AG10803 (cell line): ENCODE data around the gene POU2F2.

ENCODE experiments used
- DNase-seq: peaks from one replicate; pipeline ENCODE4 v3.0.0; 2010; ENCODE audit warnings: low read depth
- H3K4me3 ChIP-seq: 2 replicates; pipeline ENCODE4 v1.5.1; 2011; ENCODE audit warnings: mild to moderate bottlenecking, low read length, control low read depth
- CTCF ChIP-seq: conservative IDR thresholded peaks from 2 replicates; pipeline ENCODE4 v1.5.1; 2011; ENCODE audit warnings: mild to moderate bottlenecking, low read length, control low read depth, inconsistent platforms

Gene POU2F2

GRCh38 chr19:42093505-42093904, 38.7 kb downstream of the POU2F2 start:
- no peak for TF ChIP-seq CTCF
- no peak overlapping the region for H3K4me3 ChIP-seq
- no peak for DNase-seq

- DNase-seq, result no peak
- H3K4me3 ChIP-seq, result no peak overlapping the region
- TF ChIP-seq CTCF, result peak; percentile 46
Observed at GRCh38 chr19:42092350-42092749, 39.9 kb downstream of the POU2F2 start.

GRCh38 chr19:42091742-42092141, 40.5 kb downstream of the POU2F2 start:
- peak; percentile 54 for DNase-seq

GRCh38 chr19:42091300-42091699, 40.9 kb downstream of the POU2F2 start:
- no peak for DNase-seq
- TF ChIP-seq CTCF, result no peak
- H3K4me3 ChIP-seq, result no peak overlapping the region

More at GRCh38 chr19:42091742-42092141, 40.5 kb downstream of the POU2F2 start:
- no peak for TF ChIP-seq CTCF
- no peak overlapping the region for H3K4me3 ChIP-seq

GRCh38 chr19:42090672-42091071, 41.6 kb downstream of the POU2F2 start:
- no peak for DNase-seq
- no peak overlapping the region for H3K4me3 ChIP-seq
- no peak for TF ChIP-seq CTCF

GRCh38 chr19:42089772-42090171, 42.5 kb downstream of the POU2F2 start:
- DNase-seq, result no peak
- no peak for TF ChIP-seq CTCF
- H3K4me3 ChIP-seq, result no peak overlapping the region

GRCh38 chr19:42089191-42089750, 43.0 kb downstream of the POU2F2 start:
- DNase-seq, result no peak
- no peak for TF ChIP-seq CTCF
- H3K4me3 ChIP-seq, result no peak overlapping the region
